Panc1 (cell line): ENCODE results near the gene CCL20.

Experiments
- CTCF ChIP-seq: fragments of 450-650 bp; IDR thresholded peaks from 2 replicates; pipeline ENCODE4 v1.5.1; 2017; ENCODE audit warnings: mild to moderate bottlenecking
- POLR2AphosphoS5 ChIP-seq: IDR thresholded peaks from 2 replicates; pipeline ENCODE4 v1.6.1; 2012; ENCODE audit warnings: mild to moderate bottlenecking, low read depth, low read length, moderate library complexity
- REST ChIP-seq, 2 experiments: IDR thresholded peaks; 2 replicates each; pipeline ENCODE4 v1.6.1; 2011 to 2012; ENCODE audit warnings: low read depth in 2 of 2, control low read depth in 1 of 2, low read length in 1 of 2, mild to moderate bottlenecking in 1 of 2, moderate library complexity in 1 of 2; ENCODE audit not compliant: insufficient read depth in 1 of 2

- TF ChIP-seq CTCF (no peak), POLR2AphosphoS5 (no peak), REST (IDR thresholded peaks at IDR 0.05; ENCODE audit: insufficient read depth in 1 of 2, low read depth in 2 of 2, low read length in 1 of 2) (no peak)
These were observed 7.7 kb downstream of the CCL20 start for GRCh38 chr2:227821043-227821942.
